Prostate gland (tissue), 2 donors: ENCODE results near the gene ACOX1. TPM values are rescaled to one million over a fixed set of nuclear protein-coding genes. Genes with fewer than 3 reads are reported as not detected.

Source experiments
- DNase-seq: peaks from one replicate; pipeline ENCODE4 v3.0.0-alpha.2; 2019; ENCODE audit warnings: low spot score
- H3K27ac ChIP-seq, 2 donors: fragments of 200-600 bp; sonication (generic); 2 replicates each; pipeline ENCODE4 v1.5.1; 2017 to 2019
- H3K27me3 ChIP-seq: fragments of 200-600 bp; sonication (generic); replicated peaks from 2 replicates; pipeline ENCODE4 v1.5.1; 2019; ENCODE audit not compliant: insufficient read depth
- H3K36me3 ChIP-seq, 2 donors: fragments of 200-600 bp; sonication (generic); 1 replicate in 1 of 2; 2 replicates in 1 of 2; pipeline versions ENCODE4 v1.5.1 to v1.8.1; 2017 to 2019
- H3K4me1 ChIP-seq: fragments of 200-600 bp; sonication (generic); replicated peaks from 2 replicates; pipeline ENCODE4 v1.5.1; 2019
- H3K4me3 ChIP-seq, 2 donors: fragments of 200-600 bp; sonication (generic); 2 replicates each; pipeline ENCODE4 v1.5.1; 2017 to 2019
- H3K9me3 ChIP-seq: fragments of 200-600 bp; sonication (generic); 2 replicates; pipeline ENCODE4 v1.5.1; 2017
- POLR2A ChIP-seq: fragments of 450-650 bp; IDR thresholded peaks from one replicate; pipeline ENCODE4 v1.6.1; 2016; ENCODE audit warnings: antibody characterized with exemption, mild to moderate bottlenecking
- POLR2AphosphoS5 ChIP-seq: sonication (generic); formaldehyde crosslinking; IDR thresholded peaks from one replicate; pipeline ENCODE4 v1.6.1; 2017; ENCODE audit warnings: antibody characterized with exemption
- WGBS: methylation state at CpG from one replicate; pipeline ENCODE4 v1.1.5; 2018; 5-methylcytosine and 5-hydroxymethylcytosine counted together
- intact Hi-C: fragments of 100-400 bp; cut with DNase I; formaldehyde crosslinking; loops from one replicate; pipeline ENCODE4 v1.14.2; 2022
- total RNA-seq, 2 donors: library from RNA; depleted of rRNA; stranded (reverse); fragments of >200 nt; gene quantifications; one replicate each; pipeline ENCODE4 v1.1.0, GENCODE V29; 2016
- TF ChIP-seq, protein P1 (sequence below), 4 experiments: fragments of 200-600 bp in 2 of 4; fragments of 450-650 bp in 2 of 4; sonication (generic) in 2 of 4; IDR thresholded peaks; 1 replicate in 3 of 4; 2 replicates in 1 of 4; pipeline ENCODE4 v1.5.1; 2016 to 2019; ENCODE audit warnings: antibody characterized with exemption in 4 of 4, mild to moderate bottlenecking in 2 of 4, moderate library complexity in 2 of 4

Gene ACOX1
- total RNA-seq, 2 donors from 2014 or later, result 75.5 to 79.0 TPM

DNA sequence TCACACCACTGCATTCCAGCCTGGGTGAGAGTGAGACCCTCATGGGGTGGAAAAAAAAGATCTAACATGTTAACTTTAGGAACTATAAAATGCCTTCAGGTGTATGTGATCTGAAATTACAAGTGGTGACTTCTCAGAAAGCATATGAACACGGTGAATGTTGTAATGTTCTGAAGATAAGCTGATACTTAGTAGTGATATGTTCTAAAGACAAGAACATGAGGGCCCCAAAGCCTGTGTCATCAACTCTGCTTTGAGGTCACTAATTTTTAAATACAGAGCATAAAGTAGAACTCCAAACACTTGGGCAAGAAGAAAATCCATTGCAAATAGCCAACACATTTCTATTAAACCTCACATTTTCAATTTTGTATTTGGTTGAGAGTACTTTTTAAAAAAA lies 35.5 kb downstream of the ACOX1 start:
- intact Hi-C loops, result no loop called here
- H3K4me1 ChIP-seq, result no peaks in the 10 kb centered on the region
- H3K27me3 ChIP-seq, result no peaks in the 10 kb centered on the region
- WGBS, result 68% methylated on average over 1 of the region's 1 CpG
- DNase-seq, result no peak
- peaks cover 0 to 8% of the 10 kb centered on the region in 2 donors for H3K36me3 ChIP-seq
- no peak overlapping the region for H3K27ac ChIP-seq
- TF ChIP-seq POLR2A (no peak), POLR2AphosphoS5 (no peak)
- TF ChIP-seq, protein P1, sequence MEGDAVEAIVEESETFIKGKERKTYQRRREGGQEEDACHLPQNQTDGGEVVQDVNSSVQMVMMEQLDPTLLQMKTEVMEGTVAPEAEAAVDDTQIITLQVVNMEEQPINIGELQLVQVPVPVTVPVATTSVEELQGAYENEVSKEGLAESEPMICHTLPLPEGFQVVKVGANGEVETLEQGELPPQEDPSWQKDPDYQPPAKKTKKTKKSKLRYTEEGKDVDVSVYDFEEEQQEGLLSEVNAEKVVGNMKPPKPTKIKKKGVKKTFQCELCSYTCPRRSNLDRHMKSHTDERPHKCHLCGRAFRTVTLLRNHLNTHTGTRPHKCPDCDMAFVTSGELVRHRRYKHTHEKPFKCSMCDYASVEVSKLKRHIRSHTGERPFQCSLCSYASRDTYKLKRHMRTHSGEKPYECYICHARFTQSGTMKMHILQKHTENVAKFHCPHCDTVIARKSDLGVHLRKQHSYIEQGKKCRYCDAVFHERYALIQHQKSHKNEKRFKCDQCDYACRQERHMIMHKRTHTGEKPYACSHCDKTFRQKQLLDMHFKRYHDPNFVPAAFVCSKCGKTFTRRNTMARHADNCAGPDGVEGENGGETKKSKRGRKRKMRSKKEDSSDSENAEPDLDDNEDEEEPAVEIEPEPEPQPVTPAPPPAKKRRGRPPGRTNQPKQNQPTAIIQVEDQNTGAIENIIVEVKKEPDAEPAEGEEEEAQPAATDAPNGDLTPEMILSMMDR (IDR thresholded peaks at IDR 0.05), result no peak
- no peak overlapping the region for H3K4me3 ChIP-seq
- no peaks in the 10 kb centered on the region for H3K9me3 ChIP-seq

GRCh38 chr17:75942473-75942872 lies 36.5 kb downstream of the ACOX1 start:
- Histone ChIP-seq H3K36me3 (peaks cover 0 to under 1% of the 10 kb centered on the region in 2 donors), H3K27me3 (no peaks in the 10 kb centered on the region), H3K27ac (no peak overlapping the region), H3K4me3 (no peak overlapping the region), H3K4me1 (no peaks in the 10 kb centered on the region), H3K9me3 (no peaks in the 10 kb centered on the region)
- TF ChIP-seq POLR2A (no peak), POLR2AphosphoS5 (no peak)
- TF ChIP-seq, protein P1 (IDR thresholded peaks at IDR 0.05), result no peak
- intact Hi-C loops, result no loop called here
- no peak for DNase-seq
- WGBS, result 90% methylated on average over 4 of the region's 4 CpGs

GRCh38 chr17:75941442-75941819 lies 37.5 kb downstream of the ACOX1 start:
- intact Hi-C loops, result no loop called here
- Histone ChIP-seq H3K4me3 (peak overlapping the region in 1 of 2 donors; percentile 86), H3K27ac (peak overlapping the region in 1 of 2 donors; percentile 31), H3K9me3 (no peaks in the 10 kb centered on the region), H3K36me3 (no peaks in the 10 kb centered on the region), H3K4me1 (no peaks in the 10 kb centered on the region), H3K27me3 (no peaks in the 10 kb centered on the region)
- TF ChIP-seq, protein P1 (IDR thresholded peaks at IDR 0.05), result no peak
- no peak for TF ChIP-seq POLR2A
- no peak for TF ChIP-seq POLR2AphosphoS5
- no peak for DNase-seq
- WGBS, result 28% methylated on average over 6 of the region's 6 CpGs

- DNase-seq, result peak; percentile 93
- H3K4me3 ChIP-seq, result peak within 1 kb of the TSS; percentile 55 to 86
- H3K4me1 ChIP-seq, result no peaks in the 10 kb centered on the region
- H3K36me3 ChIP-seq, result no peaks in the 10 kb centered on the region
- H3K27ac ChIP-seq, result peak within 1 kb of the TSS; percentile 63 to 66
- no peaks in the 10 kb centered on the region for H3K27me3 ChIP-seq
- TF ChIP-seq, protein P1 (IDR thresholded peaks at IDR 0.05), result peak in 1 of 4 experiments; percentile 43
- TF ChIP-seq POLR2AphosphoS5 (peak; percentile 98), POLR2A (peak; percentile 84)
- WGBS, result under 1% methylated on average over 45 of the region's 63 CpGs
- intact Hi-C loops, result no loop called here
- no peaks in the 10 kb centered on the region for H3K9me3 ChIP-seq
Observed at GRCh38 chr17:75940727-75941441, 38.1 kb downstream of the ACOX1 start, which contains the start of gene FBF1. FBF1 (minus strand) TSS chr17:75941042; CDS start chr17:75938149, 2,893 bp downstream.

- TF ChIP-seq, protein P1 (IDR thresholded peaks at IDR 0.05), result no peak
- no peak for TF ChIP-seq POLR2A
- no peak for TF ChIP-seq POLR2AphosphoS5
- Histone ChIP-seq H3K27me3 (no peaks in the 10 kb centered on the region), H3K36me3 (no peaks in the 10 kb centered on the region), H3K4me3 (no peak overlapping the region), H3K4me1 (no peaks in the 10 kb centered on the region), H3K27ac (no peak overlapping the region), H3K9me3 (no peaks in the 10 kb centered on the region)
- intact Hi-C loops, result no loop called here
- no peak for DNase-seq
- WGBS, result 91% methylated on average over 13 of the region's 13 CpGs
Observed at GRCh38 chr17:75937652-75938051, 41.3 kb downstream of the ACOX1 start.
